HG02970 (cell line): ENCODE data around the gene PPP3R1.

Source experiments
- ATAC-seq: cut with Tn5 transposase; IDR thresholded peaks from one replicate; pipeline ENCODE4 v1.9.1; 2021; ENCODE audit warnings: mild to moderate bottlenecking, moderate library complexity, moderate number of reproducible peaks; ENCODE audit not compliant: unreplicated experiment, low FRiP score

The PPP3R1 gene

DNA sequence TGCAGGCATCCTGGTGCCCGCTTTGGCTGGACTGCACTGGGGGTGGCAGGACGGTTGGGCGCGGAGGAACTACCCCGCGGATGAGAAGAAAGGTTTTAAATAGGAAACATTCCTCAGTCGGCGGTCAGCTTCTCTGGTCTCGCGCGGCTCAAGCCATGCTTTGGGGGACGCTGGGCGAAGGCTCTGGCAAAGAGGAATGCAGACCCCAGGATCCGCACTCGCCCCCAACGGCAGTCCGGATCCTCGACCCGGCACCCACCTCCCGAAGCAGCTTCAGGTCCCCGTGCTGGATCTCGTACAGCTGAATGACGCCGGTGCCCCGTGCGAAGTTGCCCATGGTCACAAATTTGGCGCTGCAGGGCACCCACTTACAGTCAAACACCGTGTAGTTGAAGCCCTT lies 95.3 kb downstream of the PPP3R1 start:
- ATAC-seq: peak; percentile 25

DNA sequence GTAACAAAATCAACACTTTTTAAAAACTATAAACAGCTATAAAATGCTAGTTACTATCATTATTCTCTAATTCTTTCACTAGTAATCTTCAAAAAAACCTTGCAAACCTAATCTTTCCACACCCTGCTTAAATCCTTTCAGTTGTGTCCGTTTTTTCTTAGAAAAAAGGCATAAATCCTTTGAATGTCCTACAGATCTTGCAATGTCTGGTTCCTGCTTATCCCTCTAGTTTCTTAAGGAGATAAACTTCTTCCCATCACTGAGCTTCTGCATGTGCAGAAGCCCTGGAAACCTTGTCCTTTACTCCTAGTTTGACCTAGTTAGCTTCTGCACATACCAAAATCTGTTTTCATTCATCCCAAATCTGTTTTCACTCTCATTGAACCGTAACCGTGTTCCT lies 95.9 kb downstream of the PPP3R1 start:
- no peak for ATAC-seq

DNA sequence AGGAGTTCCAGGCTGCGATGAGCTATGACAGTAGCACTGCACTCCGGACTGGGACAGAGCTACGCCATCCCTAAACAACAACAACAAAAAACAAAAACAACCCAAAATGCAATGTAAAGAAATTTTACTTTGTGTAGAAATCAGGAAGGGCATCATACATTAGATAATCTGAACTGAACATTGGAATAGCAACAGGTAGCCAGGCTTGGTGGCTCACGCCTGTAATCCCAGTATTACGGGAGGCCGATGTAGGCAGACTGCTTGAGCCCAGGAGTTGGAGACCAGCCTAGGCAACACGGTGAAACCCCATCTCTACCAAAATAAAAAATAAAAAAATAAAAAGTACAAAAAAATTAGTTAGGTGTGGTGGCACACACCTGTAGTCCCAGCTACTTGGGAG lies 96.7 kb downstream of the PPP3R1 start:
- ATAC-seq: no peak

DNA sequence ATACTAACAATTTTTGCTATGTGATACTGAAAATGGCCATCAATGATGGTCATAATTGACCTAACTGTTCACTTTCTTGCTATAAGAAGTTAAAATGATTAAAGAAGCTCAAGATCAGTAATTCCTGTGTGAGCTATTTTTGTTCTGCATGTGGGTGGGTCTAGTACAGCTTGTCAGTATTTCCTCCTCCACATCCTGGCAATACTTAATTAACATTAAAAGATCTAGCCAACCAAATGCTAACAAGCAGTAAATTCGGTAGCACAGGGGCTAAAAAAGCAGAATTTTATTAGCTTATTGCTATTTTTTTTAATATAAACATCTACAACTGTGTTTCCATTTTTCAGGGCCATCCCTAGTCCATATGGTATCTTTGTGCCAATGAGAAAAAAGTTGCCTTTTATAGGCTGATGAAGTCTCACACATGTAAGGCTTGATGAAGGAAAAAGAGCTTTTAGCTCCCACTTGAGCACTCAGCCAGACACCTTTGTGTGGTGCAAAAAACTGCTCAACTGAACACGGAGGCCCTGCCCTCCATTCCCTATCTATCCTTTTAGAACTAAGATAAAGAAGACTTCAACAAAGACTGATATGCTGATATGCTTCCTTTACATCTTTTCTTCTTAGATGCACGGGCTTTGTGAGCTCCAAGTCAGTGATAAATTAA lies 99.5 kb downstream of the PPP3R1 start:
- ATAC-seq: no peak

DNA sequence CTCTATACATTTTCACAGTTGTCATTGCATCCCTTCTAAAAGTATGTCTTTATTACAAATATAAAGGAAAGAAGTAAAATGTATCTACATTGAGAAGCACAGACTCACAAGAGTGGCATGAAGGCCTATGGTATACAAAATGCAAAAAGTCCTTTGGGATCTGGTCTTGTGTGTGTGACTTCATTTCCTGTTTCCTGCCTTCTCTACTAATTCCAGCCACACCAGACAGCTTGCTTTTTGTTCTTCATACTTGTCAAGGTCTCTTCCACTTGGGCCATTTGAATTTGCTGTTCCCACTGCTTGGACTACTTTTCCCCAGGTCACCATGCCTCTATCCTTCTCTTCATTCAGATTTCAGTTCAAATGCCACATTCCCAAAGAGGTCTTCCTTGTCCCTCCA lies 101.3 kb downstream of the PPP3R1 start:
- ATAC-seq: no peak

DNA sequence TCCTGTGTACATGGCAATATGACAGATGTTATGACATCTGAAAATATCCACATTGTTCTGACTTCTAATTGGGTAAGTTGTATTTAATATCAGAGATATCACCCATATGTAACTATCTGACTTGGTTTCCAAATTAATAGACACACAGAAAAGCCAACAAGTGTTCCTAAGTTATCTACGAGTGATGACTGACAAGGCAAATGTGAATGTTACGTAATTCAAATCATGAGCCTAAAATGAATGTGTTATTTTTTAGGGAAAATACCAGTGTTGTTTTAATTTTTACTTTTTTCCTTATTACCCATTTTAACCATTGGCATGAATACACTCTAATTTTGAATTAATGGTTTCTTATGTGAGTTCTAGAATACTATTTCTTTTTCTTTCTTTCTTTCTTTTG lies 110.5 kb downstream of the PPP3R1 start:
- no peak for ATAC-seq

DNA sequence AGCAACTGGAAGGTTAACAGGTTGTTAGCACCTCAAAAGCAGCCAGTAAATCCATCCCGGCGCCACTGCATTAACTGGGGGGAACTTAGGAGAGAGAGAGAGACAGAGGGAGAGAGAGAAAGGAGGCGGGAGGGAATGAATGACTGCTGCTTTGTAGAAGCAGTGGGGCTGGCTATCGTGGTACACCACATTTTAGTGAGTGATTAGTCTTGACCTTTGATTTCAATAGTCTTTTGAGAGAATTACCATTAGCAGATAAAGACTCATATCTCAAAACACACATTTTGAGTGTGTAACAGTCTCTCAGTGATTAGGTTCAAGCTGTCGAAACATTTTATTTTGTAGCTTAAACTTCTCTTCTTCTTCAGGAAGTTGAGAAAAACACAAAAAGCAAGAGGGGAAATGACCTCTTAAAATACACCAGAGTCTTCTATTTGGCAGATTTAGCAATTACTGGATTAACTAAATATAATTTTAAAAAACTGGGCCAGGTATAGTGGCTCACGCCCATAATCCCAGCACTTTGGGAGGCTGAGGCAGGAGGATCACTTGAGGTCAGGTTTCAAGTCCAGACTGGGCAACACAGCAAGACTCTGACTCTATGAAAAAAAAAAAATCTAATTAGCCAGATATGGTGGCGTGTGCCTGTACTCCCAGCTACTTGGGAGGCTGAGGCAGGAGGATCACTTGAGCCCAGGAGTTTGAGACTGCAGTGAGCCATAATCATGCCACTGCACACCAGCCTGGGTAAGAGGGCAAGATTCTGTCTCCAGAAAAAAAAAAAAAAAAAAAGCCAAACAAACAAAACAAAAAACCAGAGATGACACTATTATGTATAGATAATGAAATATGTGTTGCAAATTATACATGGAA lies 116.6 kb downstream of the PPP3R1 start:
- ATAC-seq: no peak

DNA sequence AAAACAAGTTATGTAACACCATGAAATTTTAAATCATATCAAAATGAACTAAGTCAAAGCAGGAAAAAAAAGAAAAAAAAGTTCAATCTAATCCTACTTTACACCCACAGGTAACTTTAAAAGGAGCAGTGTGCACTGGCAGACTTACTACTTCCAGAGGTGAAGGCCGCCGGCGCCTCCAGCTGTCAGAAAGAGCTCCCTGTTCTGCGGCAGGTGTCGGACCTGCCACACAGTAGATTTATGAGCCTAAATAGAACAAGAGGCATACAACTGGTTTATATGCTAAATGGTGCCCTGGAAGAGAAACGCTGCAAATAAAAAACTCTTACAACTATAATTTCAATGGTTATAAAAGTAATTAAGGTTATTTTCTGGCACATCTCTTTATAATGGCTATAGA lies 117.8 kb downstream of the PPP3R1 start:
- no peak for ATAC-seq

DNA sequence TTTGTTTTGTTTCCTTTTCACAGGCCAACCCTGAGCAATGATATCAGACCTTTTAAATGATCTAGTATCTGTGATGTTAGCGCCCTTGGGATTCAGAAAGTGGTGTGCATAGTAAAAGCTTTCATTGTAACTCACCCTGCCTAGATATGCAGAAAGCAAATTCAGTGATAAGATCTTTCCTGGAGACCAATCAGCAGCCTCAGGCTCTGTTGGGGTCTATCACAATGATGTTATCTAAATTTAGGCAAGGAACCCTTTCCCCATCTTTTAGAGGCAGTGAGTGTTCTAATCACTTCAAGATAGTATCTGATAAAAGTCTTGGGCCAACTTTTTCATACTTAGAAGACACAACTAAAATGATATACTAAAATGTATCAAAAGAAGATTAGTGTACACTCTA lies 118.2 kb downstream of the PPP3R1 start:
- no peak for ATAC-seq
